IPS-15b (cell line): ENCODE results near the gene PHACTR2.
A peak's percentile ranks its signal among the peaks of the same experiment; 100 is the strongest.
"Not testable (repeated sequence)": the region's sequence is repeated elsewhere in the genome, so short reads cannot be mapped to it uniquely, and the experiment has no call there.

Source experiments
- H3K27me3 ChIP-seq: one replicate; pipeline ENCODE4 v1.6.1; 2013; ENCODE audit warnings: low read length; ENCODE audit not compliant: control insufficient read depth, insufficient read depth
- H3K36me3 ChIP-seq: one replicate; pipeline ENCODE4 v1.6.1; 2013; ENCODE audit warnings: low read length; ENCODE audit not compliant: control insufficient read depth, insufficient read depth
- H3K4me1 ChIP-seq: one replicate; pipeline ENCODE4 v1.6.1; 2013; ENCODE audit warnings: mild to moderate bottlenecking, low read length; ENCODE audit not compliant: control insufficient read depth, insufficient read depth
- H3K4me3 ChIP-seq: one replicate; pipeline ENCODE4 v1.5.1; 2013; ENCODE audit warnings: low read depth, low read length
- H3K9ac ChIP-seq: one replicate; pipeline ENCODE4 v1.6.1; 2013; ENCODE audit warnings: low read depth, mild to moderate bottlenecking, low read length
- H3K9me3 ChIP-seq: one replicate; pipeline ENCODE4 v1.6.1; 2013; ENCODE audit warnings: mild to moderate bottlenecking, low read length; ENCODE audit not compliant: control insufficient read depth, insufficient read depth

Gene PHACTR2

GRCh38 chr6:143677891-143678791 lies at the start of gene PHACTR2:
PHACTR2 (plus strand) TSS chr6:143677965; CDS start chr6:143678164, 199 bp downstream.
- peaks cover 4% of the 10 kb centered on the region for H3K9me3 ChIP-seq
- peak within 1 kb of the TSS; percentile 77 for H3K4me3 ChIP-seq
- H3K27me3 ChIP-seq, result no peaks in the 10 kb centered on the region
- peak within 1 kb of the TSS; percentile 92 for H3K9ac ChIP-seq
- H3K4me1 ChIP-seq, result peaks cover 43% of the 10 kb centered on the region
- H3K36me3 ChIP-seq, result no peaks in the 10 kb centered on the region

- H3K4me3 ChIP-seq, result no peak overlapping the region
- no peaks in the 10 kb centered on the region for H3K4me1 ChIP-seq
- no peaks in the 10 kb centered on the region for H3K36me3 ChIP-seq
- H3K9me3 ChIP-seq, result no peaks in the 10 kb centered on the region
- no peak overlapping the region for H3K9ac ChIP-seq
- no peaks in the 10 kb centered on the region for H3K27me3 ChIP-seq
Measured at GRCh38 chr6:143629104-143630080, 48.4 kb upstream of the PHACTR2 start.

GRCh38 chr6:143631196-143631595 lies 46.6 kb upstream of the PHACTR2 start:
- H3K4me3 ChIP-seq, H3K4me1 ChIP-seq, H3K9ac ChIP-seq, H3K27me3 ChIP-seq, H3K9me3 ChIP-seq, H3K36me3 ChIP-seq: not testable (repeated sequence)

- Histone ChIP-seq H3K9me3 (no peaks in the 10 kb centered on the region), H3K4me3 (no peak overlapping the region), H3K36me3 (no peaks in the 10 kb centered on the region), H3K9ac (no peak overlapping the region), H3K27me3 (no peaks in the 10 kb centered on the region), H3K4me1 (peaks cover 6% of the 10 kb centered on the region)
Measured at GRCh38 chr6:143632894-143633293, 44.9 kb upstream of the PHACTR2 start.

GRCh38 chr6:143634486-143634885 lies 43.3 kb upstream of the PHACTR2 start:
- Histone ChIP-seq H3K9ac (no peak overlapping the region), H3K4me3 (no peak overlapping the region), H3K27me3 (no peaks in the 10 kb centered on the region), H3K4me1 (peaks cover 6% of the 10 kb centered on the region), H3K36me3 (no peaks in the 10 kb centered on the region), H3K9me3 (no peaks in the 10 kb centered on the region)

- H3K4me3 ChIP-seq, result no peak overlapping the region
- H3K27me3 ChIP-seq, result no peaks in the 10 kb centered on the region
- no peaks in the 10 kb centered on the region for H3K36me3 ChIP-seq
- no peak overlapping the region for H3K9ac ChIP-seq
- H3K9me3 ChIP-seq, result no peaks in the 10 kb centered on the region
- H3K4me1 ChIP-seq, result peaks cover 6% of the 10 kb centered on the region
Measured at GRCh38 chr6:143637691-143638090, 40.1 kb upstream of the PHACTR2 start.

- no peaks in the 10 kb centered on the region for H3K9me3 ChIP-seq
- H3K36me3 ChIP-seq, result no peaks in the 10 kb centered on the region
- no peak overlapping the region for H3K4me3 ChIP-seq
- no peaks in the 10 kb centered on the region for H3K27me3 ChIP-seq
- H3K9ac ChIP-seq, result no peak overlapping the region
- H3K4me1 ChIP-seq, result peaks cover 7% of the 10 kb centered on the region
Measured at GRCh38 chr6:143642403-143642802, 35.4 kb upstream of the PHACTR2 start.

- Histone ChIP-seq H3K9me3 (no peaks in the 10 kb centered on the region), H3K4me1 (peaks cover 2% of the 10 kb centered on the region), H3K27me3 (no peaks in the 10 kb centered on the region), H3K36me3 (no peaks in the 10 kb centered on the region), H3K9ac (no peak overlapping the region), H3K4me3 (no peak overlapping the region)
Measured at GRCh38 chr6:143647191-143647590, 30.6 kb upstream of the PHACTR2 start.

GRCh38 chr6:143647732-143648131 lies 30.0 kb upstream of the PHACTR2 start:
- no peaks in the 10 kb centered on the region for H3K9me3 ChIP-seq
- no peaks in the 10 kb centered on the region for H3K36me3 ChIP-seq
- H3K9ac ChIP-seq, result no peak overlapping the region
- H3K4me3 ChIP-seq, result no peak overlapping the region
- peaks cover 2% of the 10 kb centered on the region for H3K4me1 ChIP-seq
- no peaks in the 10 kb centered on the region for H3K27me3 ChIP-seq

GRCh38 chr6:143649319-143649718 lies 28.4 kb upstream of the PHACTR2 start:
- H3K9ac ChIP-seq, H3K4me1 ChIP-seq, H3K36me3 ChIP-seq, H3K27me3 ChIP-seq, H3K4me3 ChIP-seq, H3K9me3 ChIP-seq: not testable (repeated sequence)

GRCh38 chr6:143651328-143651727 lies 26.4 kb upstream of the PHACTR2 start:
- H3K36me3 ChIP-seq, result not testable (repeated sequence)

More at GRCh38 chr6:143651328-143651727, 26.4 kb upstream of the PHACTR2 start:
- not testable (repeated sequence) for H3K27me3 ChIP-seq, H3K4me1 ChIP-seq, H3K4me3 ChIP-seq, H3K9ac ChIP-seq, H3K9me3 ChIP-seq
